ENCODE measurements around the gene DDX49. TPM values are rescaled to one million over a fixed set of nuclear protein-coding genes. Genes with fewer than 3 reads are reported as not detected.

Gene DDX49
- total RNA-seq, 2 experiments from 2014 or later, result 63.7 to 82.4 TPM

GRCh38 chr19:18895824-18896341 is 23.6 kb upstream of the DDX49 start, which contains the start of gene CERS1:
CERS1 (minus strand) TSS chr19:18896158; CDS start chr19:18896072, 86 bp downstream.
- Histone ChIP-seq H3K9me3 (ENCODE audit: low read length) (no peaks in the 10 kb centered on the region), H3K79me2 (ENCODE audit: insufficient read depth, low read depth, low read length) (no peaks in the 10 kb centered on the region), H3K4me3 (ENCODE audit: low read depth, low read length, poor library complexity, severe bottlenecking) (no peak within 1 kb of the TSS), H2AFZ (ENCODE audit: low read length) (no peak within 1 kb of the TSS), H3K36me3 (ENCODE audit: insufficient read depth, low read length) (peaks cover 11% of the 10 kb centered on the region; the same call in 1 of the 2 replicates), H3K4me1 (ENCODE audit: insufficient read depth, low read length, poor library complexity, severe bottlenecking) (no peaks in the 10 kb centered on the region), H3K27ac (ENCODE audit: low read depth, low read length, poor library complexity, severe bottlenecking) (no peak within 1 kb of the TSS), H4K20me1 (ENCODE audit: insufficient read depth, low read length) (no peaks in the 10 kb centered on the region), H3K4me2 (ENCODE audit: low read length) (peak within 1 kb of the TSS; percentile 20; the same call in 1 of the 2 replicates), H3K9me2 (ENCODE audit: insufficient read depth, low read length) (no peaks in the 10 kb centered on the region)
- intact Hi-C loops (cut with micrococcal nuclease; ENCODE audit: unreplicated experiment), result loop anchor here (2.0 kb wide), 1 partner anchor 91 kb away; no protein-coding TSS in a partner anchor
- CTCF ChIA-PET (ENCODE audit: unreplicated experiment), result no interaction called here
- no TSS peak for BruUV-seq (replicated peaks)
- no peak for DNase-seq (ENCODE audit: low spot score)
- POLR2A ChIA-PET, result no interaction called here
- TF ChIP-seq CTCF (conservative IDR thresholded peaks at IDR 0.05; ENCODE audit: low read length) (no peak), EZH2phosphoT487 (IDR thresholded peaks at IDR 0.05; ENCODE audit: borderline replicate concordance, low read depth, low read length) (no peak)

DNA sequence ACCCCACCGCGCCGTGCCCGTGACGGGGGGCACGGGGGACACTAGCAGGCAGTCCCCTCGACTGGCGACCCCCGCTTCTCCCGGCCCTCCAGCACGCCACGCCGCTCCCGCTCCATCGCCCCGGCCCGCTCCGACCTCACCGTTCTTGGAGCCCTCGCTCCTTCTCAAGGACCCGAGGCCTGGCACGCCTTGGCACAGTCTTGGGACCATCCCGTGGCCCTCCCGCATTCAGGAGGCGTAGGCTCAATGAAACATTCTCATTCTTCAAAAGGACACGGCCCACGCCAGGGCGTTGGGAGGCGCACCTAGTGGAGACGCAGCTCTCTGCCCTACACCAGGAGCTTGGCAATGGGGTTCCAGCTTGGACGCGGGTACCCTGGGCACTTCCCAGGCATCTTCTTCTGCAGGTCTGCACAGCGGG is 23.1 kb upstream of the DDX49 start:
- TF ChIP-seq CTCF (conservative IDR thresholded peaks at IDR 0.05; ENCODE audit: low read length) (no peak), EZH2phosphoT487 (IDR thresholded peaks at IDR 0.05; ENCODE audit: borderline replicate concordance, low read depth, low read length) (no peak)
- intact Hi-C loops (cut with micrococcal nuclease; ENCODE audit: unreplicated experiment), result no loop called here
- Histone ChIP-seq H4K20me1 (ENCODE audit: insufficient read depth, low read length) (no peaks in the 10 kb centered on the region), H2AFZ (ENCODE audit: low read length) (no peak overlapping the region), H3K4me3 (ENCODE audit: low read depth, low read length, poor library complexity, severe bottlenecking) (no peak overlapping the region), H3K9me3 (ENCODE audit: low read length) (no peaks in the 10 kb centered on the region), H3K4me1 (ENCODE audit: insufficient read depth, low read length, poor library complexity, severe bottlenecking) (no peaks in the 10 kb centered on the region), H3K36me3 (ENCODE audit: insufficient read depth, low read length) (peaks cover 11% of the 10 kb centered on the region; the same call in 1 of the 2 replicates), H3K9me2 (ENCODE audit: insufficient read depth, low read length) (no peaks in the 10 kb centered on the region), H3K79me2 (ENCODE audit: insufficient read depth, low read depth, low read length) (no peaks in the 10 kb centered on the region), H3K4me2 (ENCODE audit: low read length) (no peak overlapping the region), H3K27ac (ENCODE audit: low read depth, low read length, poor library complexity, severe bottlenecking) (no peak overlapping the region)
- POLR2A ChIA-PET, result no interaction called here
- BruUV-seq (replicated peaks), result no TSS peak
- CTCF ChIA-PET (ENCODE audit: unreplicated experiment), result no interaction called here
- DNase-seq (ENCODE audit: low spot score), result no peak

Measured in OCI-LY7 (cell line).